Endothelial cell (in vitro differentiated cells): ENCODE measurements around the gene IPO7. TPM values are rescaled to one million over a fixed set of nuclear protein-coding genes. Genes with fewer than 3 reads are reported as not detected.

ENCODE experiments used
- DNase-seq: peaks from one replicate; pipeline ENCODE4 v3.0.0; 2021; ENCODE audit warnings: low spot score
- H3K27ac Mint-ChIP-seq: one replicate; pipeline ENCODE4 v1.8.0; 2021; ENCODE audit warnings: mixed read lengths, inconsistent platforms; ENCODE audit not compliant: unreplicated experiment
- H3K27me3 Mint-ChIP-seq: one replicate; pipeline ENCODE4 v1.8.0; 2021; ENCODE audit warnings: mild to moderate bottlenecking, moderate library complexity, mixed read lengths, inconsistent platforms; ENCODE audit not compliant: unreplicated experiment
- H3K36me3 Mint-ChIP-seq: one replicate; pipeline ENCODE4 v1.8.0; 2021; ENCODE audit warnings: mild to moderate bottlenecking, low read depth, mixed read lengths, inconsistent platforms; ENCODE audit not compliant: unreplicated experiment
- H3K4me1 Mint-ChIP-seq: one replicate; pipeline ENCODE4 v1.8.0; 2021; ENCODE audit warnings: mild to moderate bottlenecking, mixed read lengths, inconsistent platforms; ENCODE audit not compliant: unreplicated experiment
- H3K4me3 Mint-ChIP-seq: one replicate; pipeline ENCODE4 v1.8.0; 2021; ENCODE audit warnings: mild to moderate bottlenecking, mixed read lengths, inconsistent platforms; ENCODE audit not compliant: unreplicated experiment
- H3K9me3 Mint-ChIP-seq: one replicate; pipeline ENCODE4 v1.8.0; 2021; ENCODE audit warnings: mixed read lengths, inconsistent platforms; ENCODE audit not compliant: unreplicated experiment
- total RNA-seq: library from RNA; stranded (reverse); fragmentation: NEBNext Ultra II Directional; extraction: Animal tissue kit (Norgen Biotek cat#: 25700); gene quantifications from one replicate; pipeline ENCODE4 v1.2.1, GENCODE V29; 2021; ENCODE audit not compliant: unreplicated experiment
- TF ChIP-seq, protein P1 (sequence below): fragments of 200-600 bp; sonication (generic); IDR thresholded peaks from one replicate; pipeline ENCODE4 v1.5.0; 2021; ENCODE audit warnings: antibody characterized with exemption; ENCODE audit not compliant: unreplicated experiment

Gene IPO7
- total RNA-seq, 1 donor from 2014 or later, result 106 TPM

DNA sequence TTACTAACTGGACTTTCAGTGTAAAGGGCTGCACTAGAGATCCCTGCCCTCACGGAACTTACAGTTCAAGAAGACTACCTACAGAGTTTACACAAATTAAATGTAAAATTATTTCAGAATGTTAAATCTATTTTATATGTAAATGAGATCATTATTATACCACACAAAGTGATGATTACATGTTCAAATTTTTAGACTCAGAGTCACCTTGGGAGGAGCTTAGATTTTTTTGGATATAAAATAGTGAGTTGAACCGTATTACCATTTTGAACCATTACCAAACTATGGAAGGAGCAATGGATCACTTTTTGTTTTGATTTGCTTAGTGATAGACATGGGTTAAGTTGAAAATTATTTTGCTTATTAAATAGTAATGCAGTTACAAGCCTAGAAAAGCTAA lies 1.6 kb downstream of the IPO7 start:
- no peaks in the 10 kb centered on the region for H3K9me3 Mint-ChIP-seq
- no peak for DNase-seq
- peaks cover 17% of the 10 kb centered on the region for H3K4me1 Mint-ChIP-seq
- no peaks in the 10 kb centered on the region for H3K27me3 Mint-ChIP-seq
- peak overlapping the region; percentile 96 for H3K4me3 Mint-ChIP-seq
- H3K36me3 Mint-ChIP-seq, result no peaks in the 10 kb centered on the region
- H3K27ac Mint-ChIP-seq, result no peak overlapping the region
- TF ChIP-seq, protein P1, sequence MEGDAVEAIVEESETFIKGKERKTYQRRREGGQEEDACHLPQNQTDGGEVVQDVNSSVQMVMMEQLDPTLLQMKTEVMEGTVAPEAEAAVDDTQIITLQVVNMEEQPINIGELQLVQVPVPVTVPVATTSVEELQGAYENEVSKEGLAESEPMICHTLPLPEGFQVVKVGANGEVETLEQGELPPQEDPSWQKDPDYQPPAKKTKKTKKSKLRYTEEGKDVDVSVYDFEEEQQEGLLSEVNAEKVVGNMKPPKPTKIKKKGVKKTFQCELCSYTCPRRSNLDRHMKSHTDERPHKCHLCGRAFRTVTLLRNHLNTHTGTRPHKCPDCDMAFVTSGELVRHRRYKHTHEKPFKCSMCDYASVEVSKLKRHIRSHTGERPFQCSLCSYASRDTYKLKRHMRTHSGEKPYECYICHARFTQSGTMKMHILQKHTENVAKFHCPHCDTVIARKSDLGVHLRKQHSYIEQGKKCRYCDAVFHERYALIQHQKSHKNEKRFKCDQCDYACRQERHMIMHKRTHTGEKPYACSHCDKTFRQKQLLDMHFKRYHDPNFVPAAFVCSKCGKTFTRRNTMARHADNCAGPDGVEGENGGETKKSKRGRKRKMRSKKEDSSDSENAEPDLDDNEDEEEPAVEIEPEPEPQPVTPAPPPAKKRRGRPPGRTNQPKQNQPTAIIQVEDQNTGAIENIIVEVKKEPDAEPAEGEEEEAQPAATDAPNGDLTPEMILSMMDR, result no peak

DNA sequence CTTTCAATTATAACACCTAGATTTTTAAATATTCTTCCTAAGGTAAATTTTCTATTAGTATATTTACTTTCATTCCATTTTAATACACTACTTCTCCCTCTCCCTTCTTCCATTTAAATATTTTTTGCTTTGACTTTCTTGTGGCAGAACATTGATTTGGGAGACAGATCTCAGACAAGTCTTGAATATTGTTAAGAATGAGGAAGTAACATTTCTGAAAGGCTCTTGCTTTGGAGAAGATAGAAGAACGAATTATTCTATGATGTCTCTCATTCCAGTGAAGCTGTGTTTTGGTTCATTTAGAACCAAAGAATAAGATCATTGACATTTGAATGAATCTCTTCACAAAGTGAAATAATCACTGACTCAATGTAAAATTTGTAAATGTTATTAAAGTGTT lies 2.4 kb downstream of the IPO7 start:
- no peaks in the 10 kb centered on the region for H3K27me3 Mint-ChIP-seq
- H3K36me3 Mint-ChIP-seq, result no peaks in the 10 kb centered on the region
- TF ChIP-seq, protein P1, result no peak
- H3K9me3 Mint-ChIP-seq, result no peaks in the 10 kb centered on the region
- no peak overlapping the region for H3K4me3 Mint-ChIP-seq
- peaks cover 17% of the 10 kb centered on the region for H3K4me1 Mint-ChIP-seq
- DNase-seq, result no peak
- no peak overlapping the region for H3K27ac Mint-ChIP-seq

DNA sequence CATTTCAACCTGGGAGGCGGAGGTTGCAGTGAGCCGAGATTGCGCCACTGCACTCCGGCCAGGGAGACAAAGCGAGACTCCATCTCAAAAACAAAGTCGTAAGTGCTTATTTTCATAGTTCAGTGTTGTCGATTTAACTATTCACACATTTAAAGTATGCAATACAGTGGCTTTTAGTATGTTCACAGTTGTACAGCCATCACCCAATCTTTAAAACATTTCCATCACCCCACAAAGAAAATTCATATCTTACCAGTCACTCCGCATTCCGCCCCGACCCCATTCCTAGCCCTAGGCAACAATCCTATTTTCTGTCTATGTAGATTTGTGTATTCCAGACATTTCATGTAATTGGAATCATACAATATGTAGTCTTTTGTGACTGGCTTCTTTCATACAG lies 11.9 kb downstream of the IPO7 start:
- Mint-ChIP-seq H3K27me3 (no peaks in the 10 kb centered on the region), H3K4me1 (peaks cover 4% of the 10 kb centered on the region), H3K27ac (peak overlapping the region; percentile 46), H3K4me3 (no peak overlapping the region), H3K36me3 (peaks cover 4% of the 10 kb centered on the region), H3K9me3 (no peaks in the 10 kb centered on the region)
- TF ChIP-seq, protein P1, result no peak
- no peak for DNase-seq

DNA sequence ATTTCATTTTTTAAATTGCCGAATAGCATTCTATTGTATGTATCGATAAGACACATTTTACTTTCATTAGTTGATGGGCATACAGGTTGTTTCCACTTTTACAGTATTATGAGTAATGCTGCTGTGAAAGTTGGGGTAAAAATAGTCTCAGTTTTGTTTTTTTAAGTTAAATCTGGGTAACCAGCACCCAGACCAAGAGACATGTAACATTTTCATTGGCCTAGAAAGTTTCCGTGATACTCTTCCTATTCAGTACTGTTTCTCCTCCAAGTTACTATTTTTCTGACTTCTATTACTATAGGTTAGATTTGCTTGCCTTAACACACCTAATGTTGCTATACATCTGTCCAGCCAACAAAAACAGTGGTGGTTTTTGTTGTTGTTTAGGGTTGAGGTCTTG lies 12.3 kb downstream of the IPO7 start:
- Mint-ChIP-seq H3K9me3 (no peaks in the 10 kb centered on the region), H3K4me1 (peaks cover 4% of the 10 kb centered on the region), H3K36me3 (peaks cover 4% of the 10 kb centered on the region), H3K4me3 (no peak overlapping the region), H3K27ac (no peak overlapping the region), H3K27me3 (no peaks in the 10 kb centered on the region)
- TF ChIP-seq, protein P1, result no peak
- DNase-seq, result no peak

DNA sequence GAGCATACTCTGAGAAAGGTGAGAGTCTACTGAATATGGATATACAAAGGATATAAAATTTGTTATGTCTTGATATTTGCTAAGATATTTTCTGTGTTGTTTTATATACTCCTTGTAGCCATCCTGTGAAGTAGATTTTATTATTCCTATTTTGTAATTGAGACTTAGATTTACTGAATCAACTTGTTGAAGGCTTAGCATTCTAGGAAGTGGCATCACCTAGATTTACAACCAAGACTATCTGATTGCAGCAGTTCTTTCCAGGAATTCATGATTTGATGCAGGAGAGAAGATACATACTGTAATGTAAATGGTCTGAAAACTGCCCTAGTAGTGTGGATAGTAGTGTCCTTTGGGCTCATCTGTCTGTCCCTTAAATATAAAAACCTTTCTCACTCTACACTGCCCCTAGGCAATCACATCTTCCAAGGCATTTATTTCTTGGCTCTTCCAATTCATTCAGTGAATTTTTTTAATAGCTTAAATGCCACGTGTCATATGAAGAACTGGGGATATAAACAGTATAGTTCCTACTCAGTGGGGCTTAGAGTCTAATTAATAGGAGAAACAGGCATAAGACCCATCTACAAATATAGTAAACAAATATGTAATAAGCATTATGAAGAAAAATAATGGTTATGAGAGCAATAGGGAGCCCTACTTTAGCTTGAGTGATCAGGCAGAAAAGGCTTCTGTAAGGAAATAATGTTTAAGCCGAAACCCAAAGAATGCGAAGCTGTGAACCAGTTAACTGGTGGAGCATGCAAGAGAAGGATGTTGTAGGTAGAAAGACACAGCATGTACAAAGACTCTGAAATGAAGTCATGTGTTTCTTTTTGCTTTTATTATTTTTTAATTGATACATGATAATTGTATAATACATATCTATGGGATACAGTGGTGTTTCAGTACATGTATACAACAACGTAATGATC lies 13.6 kb downstream of the IPO7 start:
- peaks cover 1% of the 10 kb centered on the region for H3K36me3 Mint-ChIP-seq
- TF ChIP-seq, protein P1, result no peak
- DNase-seq, result no peak
- H3K4me3 Mint-ChIP-seq, result no peak overlapping the region
- no peaks in the 10 kb centered on the region for H3K27me3 Mint-ChIP-seq
- peaks cover 4% of the 10 kb centered on the region for H3K4me1 Mint-ChIP-seq
- H3K9me3 Mint-ChIP-seq, result no peaks in the 10 kb centered on the region
- no peak overlapping the region for H3K27ac Mint-ChIP-seq
